Transverse colon (tissue), 4 donors: ENCODE measurements around the gene FGF6. TPM values are rescaled to one million over a fixed set of nuclear protein-coding genes. Genes with fewer than 3 reads are reported as not detected.

Source experiments
- DNase-seq: peaks from one replicate; pipeline ENCODE4 v3.0.0-alpha.2; 2019
- H3K27ac ChIP-seq, 4 donors: fragments of 200-600 bp; sonication (generic); 2 replicates each; pipeline ENCODE4 v1.5.1; 2016 to 2018; ENCODE audit warnings: inconsistent platforms in 4 of 4
- H3K27me3 ChIP-seq: fragments of 200-600 bp; sonication (generic); 2 replicates; pipeline ENCODE4 v1.5.1; 2017; ENCODE audit warnings: inconsistent platforms
- H3K36me3 ChIP-seq, 4 donors: fragments of 200-600 bp; sonication (generic); 2 replicates each; pipeline ENCODE4 v1.5.1; 2017 to 2019; ENCODE audit warnings: inconsistent platforms in 4 of 4
- H3K4me1 ChIP-seq, 4 donors: fragments of 200-600 bp; sonication (generic); 2 replicates each; pipeline ENCODE4 v1.5.1; 2017 to 2020; ENCODE audit warnings: inconsistent platforms in 4 of 4
- H3K4me3 ChIP-seq, 4 donors: fragments of 200-600 bp; sonication (generic); 1 replicate in 1 of 4; 2 replicates in 3 of 4; pipeline versions ENCODE4 v1.5.1 to v1.6.1; 2017 to 2019; ENCODE audit warnings: inconsistent platforms in 4 of 4
- H3K9me3 ChIP-seq, 2 donors: fragments of 200-600 bp; sonication (generic); 2 replicates each; pipeline ENCODE4 v1.5.1; 2017 to 2019; ENCODE audit warnings: inconsistent platforms in 2 of 2
- CTCF ChIP-seq, 5 experiments: fragments of 200-600 bp in 3 of 5; fragments of 450-650 bp in 2 of 5; sonication (generic) in 3 of 5; IDR thresholded peaks; 1 replicate in 2 of 5; 2 replicates in 3 of 5; pipeline ENCODE4 v1.5.1; 2016 to 2017; ENCODE audit warnings: antibody characterized with exemption in 5 of 5, inconsistent platforms in 3 of 5, mild to moderate bottlenecking in 2 of 5, moderate library complexity in 1 of 5
- EP300 ChIP-seq: sonication (generic); formaldehyde crosslinking; IDR thresholded peaks from one replicate; pipeline ENCODE4 v1.6.1; 2017; ENCODE audit warnings: antibody characterized with exemption, low read depth
- POLR2A ChIP-seq: fragments of 450-650 bp; IDR thresholded peaks from one replicate; pipeline ENCODE4 v1.6.1; 2016; ENCODE audit warnings: antibody characterized with exemption, mild to moderate bottlenecking, moderate library complexity
- POLR2AphosphoS5 ChIP-seq, 3 donors: sonication (generic); formaldehyde crosslinking; IDR thresholded peaks; one replicate each; pipeline ENCODE4 v1.6.1; 2016; ENCODE audit warnings: antibody characterized with exemption in 3 of 3
- WGBS, 2 donors: methylation state at CpG; one replicate each; pipeline ENCODE4 v1.1.5; 2018; ENCODE audit warnings: low coverage in 1 of 2; 5-methylcytosine and 5-hydroxymethylcytosine counted together
- in situ Hi-C, 4 donors: fragments of 200-750 bp; cut with MboI; loops; one replicate each; pipeline versions ENCODE4 v1.15.0 to v1.15.1; 2017; ENCODE audit warnings: low sequenced_read_pairs in 3 of 4, low pct_ligation_motif_present in 1 of 4, low pct_unique_long_range_greater_than_20kb in 1 of 4
- intact Hi-C: fragments of 100-400 bp; cut with DNase I; formaldehyde crosslinking; loops from one replicate; pipeline ENCODE4 v1.15.1; 2023; ENCODE audit warnings: low total_unique reads
- total RNA-seq, 4 donors: library from RNA; depleted of rRNA; stranded (reverse); fragments of >200 nt; gene quantifications; one replicate each; pipeline ENCODE4 v1.1.0, GENCODE V29; 2016

The FGF6 gene
- total RNA-seq, 4 donors from 2014 or later: not detected

GRCh38 chr12:4434706-4435425, 10.7 kb downstream of the FGF6 start:
- no peaks in the 10 kb centered on the region for H3K4me1 ChIP-seq
- no peak overlapping the region for H3K4me3 ChIP-seq
- no peaks in the 10 kb centered on the region for H3K27me3 ChIP-seq
- no peaks in the 10 kb centered on the region for H3K36me3 ChIP-seq
- no peak for DNase-seq
- in situ Hi-C loops: no loop called here
- no peak for TF ChIP-seq POLR2A
- TF ChIP-seq CTCF (IDR thresholded peaks at IDR 0.05): no peak
- no peak for TF ChIP-seq POLR2AphosphoS5 (IDR thresholded peaks at IDR 0.05)
- no peak for TF ChIP-seq EP300
- H3K27ac ChIP-seq: no peak overlapping the region
- WGBS, 2 donors: 89 to 90% methylated on average over 1 to 8 of the region's 8 CpGs
- no peaks in the 10 kb centered on the region for H3K9me3 ChIP-seq
- intact Hi-C loops: no loop called here

- intact Hi-C loops (no loop called here), in situ Hi-C loops (no loop called here)
- no peaks in the 10 kb centered on the region for H3K4me1 ChIP-seq
- TF ChIP-seq POLR2A (no peak), EP300 (no peak), POLR2AphosphoS5 (IDR thresholded peaks at IDR 0.05) (no peak)
- H3K36me3 ChIP-seq: no peaks in the 10 kb centered on the region
- H3K4me3 ChIP-seq: no peak overlapping the region
- H3K27me3 ChIP-seq: no peaks in the 10 kb centered on the region
- H3K27ac ChIP-seq: no peak overlapping the region
- DNase-seq: no peak
- 87% methylated on average over 4 of the region's 4 CpGs; no CpG with 5 or more reads in 1 of the 2 donors for WGBS, 2 donors
- H3K9me3 ChIP-seq: no peaks in the 10 kb centered on the region
Observed at GRCh38 chr12:4434301-4434700, 11.3 kb downstream of the FGF6 start.

GRCh38 chr12:4433745-4434058, 11.9 kb downstream of the FGF6 start:
- Histone ChIP-seq H3K4me3 (no peak overlapping the region), H3K4me1 (no peaks in the 10 kb centered on the region), H3K9me3 (no peaks in the 10 kb centered on the region), H3K27me3 (no peaks in the 10 kb centered on the region), H3K27ac (no peak overlapping the region), H3K36me3 (no peaks in the 10 kb centered on the region)
- intact Hi-C loops: no loop called here
- no peak for DNase-seq
- in situ Hi-C loops: no loop called here
- TF ChIP-seq CTCF (IDR thresholded peaks at IDR 0.05): no peak
- TF ChIP-seq POLR2A: no peak
- TF ChIP-seq POLR2AphosphoS5 (IDR thresholded peaks at IDR 0.05): no peak
- TF ChIP-seq EP300: no peak
- WGBS, 2 donors: 67 to 74% methylated on average over 1 to 4 of the region's 4 CpGs

- no peaks in the 10 kb centered on the region for H3K36me3 ChIP-seq
- H3K4me1 ChIP-seq: no peaks in the 10 kb centered on the region
- no peak for DNase-seq
- intact Hi-C loops: no loop called here
- H3K27ac ChIP-seq: no peak overlapping the region
- no peaks in the 10 kb centered on the region for H3K27me3 ChIP-seq
- in situ Hi-C loops: no loop called here
- WGBS, 2 donors: 72 to 80% methylated on average over 2 to 9 of the region's 9 CpGs
- H3K4me3 ChIP-seq: no peak overlapping the region
- no peaks in the 10 kb centered on the region for H3K9me3 ChIP-seq
- no peak for TF ChIP-seq EP300
- no peak for TF ChIP-seq CTCF (IDR thresholded peaks at IDR 0.05)
- TF ChIP-seq POLR2AphosphoS5 (IDR thresholded peaks at IDR 0.05): no peak
- no peak for TF ChIP-seq POLR2A
Observed at GRCh38 chr12:4432878-4433744, 12.5 kb downstream of the FGF6 start.
